GM21717 (cell line): ENCODE results near the gene NAGS.
"Not testable (repeated sequence)": the region's sequence is repeated elsewhere in the genome, so short reads cannot be mapped to it uniquely, and the experiment has no call there.

Experiments
- ATAC-seq: cut with Tn5 transposase; IDR thresholded peaks from one replicate; pipeline ENCODE4 v1.9.1; 2021; ENCODE audit warnings: mild to moderate bottlenecking, moderate library complexity; ENCODE audit not compliant: unreplicated experiment

Gene NAGS

DNA sequence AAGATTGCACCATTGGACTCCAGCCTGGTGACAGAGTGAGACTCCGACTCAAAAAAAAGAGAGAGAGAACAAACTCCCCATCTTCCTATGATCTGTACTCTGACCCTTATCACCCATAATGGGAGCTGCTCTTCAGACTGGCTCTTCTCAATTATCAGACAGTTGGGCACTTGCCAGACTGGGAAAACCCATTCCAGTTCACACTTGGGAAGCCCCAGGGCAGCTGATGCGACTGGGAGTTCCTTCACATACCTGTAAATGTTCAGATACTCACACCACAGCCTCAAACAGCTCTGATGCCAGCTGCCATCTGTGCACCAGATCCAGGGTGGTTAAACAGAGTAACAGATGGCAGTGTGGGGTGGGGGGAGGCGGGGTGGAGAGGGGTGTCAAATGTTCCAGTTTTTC, 34.2 kb downstream of the NAGS start:
- ATAC-seq: no peak

DNA sequence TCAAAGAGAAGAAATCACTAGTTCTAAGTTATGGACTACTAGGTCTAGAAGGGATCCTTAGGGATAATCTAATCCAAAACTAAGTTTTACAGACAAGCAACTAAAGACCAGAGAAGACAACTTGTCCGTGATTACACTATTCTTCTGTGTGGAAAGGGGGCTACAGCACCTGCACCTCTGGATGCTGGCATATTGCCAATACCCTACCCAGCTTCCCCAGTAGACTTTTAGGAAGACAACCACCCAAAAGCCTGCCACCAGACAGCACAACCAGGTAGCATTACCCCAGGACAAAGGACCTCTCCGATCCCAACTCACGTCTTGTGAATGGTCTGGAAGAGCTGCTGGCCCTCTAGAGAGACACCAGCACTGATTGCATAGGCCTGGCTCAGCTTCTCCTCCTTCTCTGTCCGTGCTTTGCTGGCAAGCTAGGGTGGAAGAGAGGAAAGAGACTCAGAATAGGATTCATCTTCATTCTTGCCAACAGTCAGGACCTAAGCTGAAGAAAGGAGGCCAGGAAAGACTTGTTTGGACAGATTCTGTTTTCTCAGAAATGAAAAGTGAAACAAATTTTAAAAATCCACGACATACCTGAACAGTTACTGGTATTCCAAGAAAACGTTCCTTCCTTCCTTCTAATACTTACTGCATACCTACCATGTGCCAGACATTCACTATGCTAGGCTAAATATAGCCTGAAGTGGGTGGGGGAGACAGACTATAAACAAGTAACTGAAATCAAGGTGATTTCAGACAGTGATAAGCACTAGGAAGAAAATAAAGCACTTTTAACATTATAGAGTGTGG, 35.6 kb downstream of the NAGS start:
- ATAC-seq: no peak

DNA sequence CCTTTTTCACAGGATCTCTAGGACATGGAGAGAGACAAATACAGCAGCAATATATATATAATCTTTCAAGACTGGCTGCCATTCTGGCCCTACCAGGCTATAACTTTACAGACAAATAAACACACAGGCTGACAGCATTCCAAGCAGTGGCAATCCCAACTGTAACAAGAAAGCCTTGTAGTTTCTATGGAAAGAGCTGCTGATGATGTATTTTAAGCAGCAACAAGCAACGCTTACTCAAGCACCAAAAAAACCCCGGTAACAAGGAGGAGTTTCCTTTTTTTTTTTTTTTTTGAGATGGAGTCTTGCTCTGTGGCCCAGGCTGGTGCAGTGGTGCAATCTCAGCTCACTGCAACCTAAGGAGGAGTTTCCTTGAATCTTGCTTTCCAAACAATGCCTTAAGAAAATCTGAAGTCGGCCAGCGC, 38.9 kb downstream of the NAGS start:
- ATAC-seq: no peak

DNA sequence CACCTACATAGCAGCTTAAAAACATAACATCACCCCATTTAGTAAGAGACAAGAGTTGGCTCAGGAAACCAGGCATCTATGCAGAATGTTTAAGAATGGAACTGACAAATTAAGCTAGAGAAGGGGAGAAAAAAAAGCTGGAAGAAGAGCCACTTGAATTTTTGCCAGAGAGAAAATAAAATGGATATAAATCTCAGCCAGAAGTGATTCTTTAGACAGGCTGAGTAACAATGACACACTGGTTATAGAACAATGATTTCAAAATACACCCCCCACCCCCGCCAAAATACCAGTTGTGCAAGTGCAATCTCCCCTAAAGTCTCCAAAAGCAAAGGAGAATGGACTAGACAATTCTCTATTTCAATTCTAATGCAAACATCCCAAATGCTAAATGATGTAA, 39.6 kb downstream of the NAGS start:
- no peak for ATAC-seq

DNA sequence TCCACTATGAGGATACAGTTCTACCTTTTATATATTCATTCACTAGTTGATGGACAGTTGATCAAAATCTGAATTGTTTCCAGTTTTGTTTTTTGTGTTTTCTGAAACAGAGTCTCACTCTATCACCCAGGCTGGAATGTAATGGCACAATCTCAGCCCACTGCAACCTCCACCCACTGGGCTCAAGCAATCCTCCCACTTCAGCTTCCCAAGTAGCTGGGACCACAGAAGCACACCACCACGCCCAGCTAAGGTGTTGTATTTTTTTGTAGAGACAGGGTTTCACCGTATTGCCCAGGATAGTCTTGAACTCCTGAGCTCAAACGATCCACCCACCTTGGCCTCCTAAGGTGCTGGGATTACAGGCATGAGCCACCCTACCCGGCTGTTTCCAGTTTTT, 41.1 kb downstream of the NAGS start:
- ATAC-seq: no peak

DNA sequence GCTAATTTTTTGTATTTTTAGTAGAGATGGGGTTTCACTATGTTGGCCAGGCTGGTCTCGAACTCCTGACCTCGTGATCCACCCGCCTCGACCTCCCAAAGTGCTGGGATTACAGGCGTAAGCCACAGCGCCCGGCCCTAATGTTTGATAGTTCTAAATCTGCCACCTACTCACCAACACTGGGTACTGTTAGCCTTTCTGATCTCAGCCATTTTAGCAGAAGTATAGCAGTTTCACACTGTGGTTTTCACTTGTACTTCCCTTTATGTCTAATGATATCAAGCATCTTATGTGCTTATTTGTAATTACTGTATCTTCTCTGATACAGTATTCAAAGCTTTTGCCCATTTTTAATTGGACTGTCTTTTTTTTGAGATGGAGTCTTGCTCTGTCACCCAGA, 42.5 kb downstream of the NAGS start:
- ATAC-seq: not testable (repeated sequence)

DNA sequence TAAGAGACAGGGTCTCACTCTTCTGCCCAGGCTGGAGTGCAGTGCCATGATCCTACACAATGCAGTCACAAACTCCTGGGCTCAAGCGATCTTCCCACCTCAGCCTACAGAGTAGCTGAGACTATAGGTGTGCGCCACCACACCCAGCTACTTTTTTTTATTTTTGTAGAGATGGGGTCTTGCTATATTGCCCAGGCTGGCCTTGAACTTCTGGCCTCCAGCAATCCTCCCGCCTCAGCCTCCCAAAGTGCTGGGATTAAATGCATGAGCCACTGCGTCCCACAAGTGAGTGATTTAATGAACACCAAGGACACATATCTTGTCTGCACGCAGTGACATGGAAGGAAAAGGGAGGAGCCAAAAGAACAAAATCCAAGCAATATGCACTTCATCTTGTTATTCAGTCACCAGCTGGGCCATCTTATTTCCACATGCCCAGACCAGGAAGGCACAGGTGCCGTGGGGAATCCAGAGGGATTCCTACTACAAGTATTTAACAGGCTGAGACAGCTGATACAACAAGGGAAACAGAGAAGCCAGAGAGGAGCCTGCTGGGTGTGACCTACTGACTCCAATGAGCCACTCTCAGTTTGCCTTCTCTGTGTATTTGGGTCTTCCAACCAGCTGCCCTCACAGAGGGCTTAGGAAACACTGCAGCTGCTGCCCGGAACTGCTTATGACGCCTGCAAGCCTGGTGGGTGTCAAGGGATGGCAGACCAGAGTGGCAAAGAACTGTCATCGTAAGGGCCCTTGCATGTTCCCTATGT, 45.1 kb downstream of the NAGS start:
- ATAC-seq: no peak

DNA sequence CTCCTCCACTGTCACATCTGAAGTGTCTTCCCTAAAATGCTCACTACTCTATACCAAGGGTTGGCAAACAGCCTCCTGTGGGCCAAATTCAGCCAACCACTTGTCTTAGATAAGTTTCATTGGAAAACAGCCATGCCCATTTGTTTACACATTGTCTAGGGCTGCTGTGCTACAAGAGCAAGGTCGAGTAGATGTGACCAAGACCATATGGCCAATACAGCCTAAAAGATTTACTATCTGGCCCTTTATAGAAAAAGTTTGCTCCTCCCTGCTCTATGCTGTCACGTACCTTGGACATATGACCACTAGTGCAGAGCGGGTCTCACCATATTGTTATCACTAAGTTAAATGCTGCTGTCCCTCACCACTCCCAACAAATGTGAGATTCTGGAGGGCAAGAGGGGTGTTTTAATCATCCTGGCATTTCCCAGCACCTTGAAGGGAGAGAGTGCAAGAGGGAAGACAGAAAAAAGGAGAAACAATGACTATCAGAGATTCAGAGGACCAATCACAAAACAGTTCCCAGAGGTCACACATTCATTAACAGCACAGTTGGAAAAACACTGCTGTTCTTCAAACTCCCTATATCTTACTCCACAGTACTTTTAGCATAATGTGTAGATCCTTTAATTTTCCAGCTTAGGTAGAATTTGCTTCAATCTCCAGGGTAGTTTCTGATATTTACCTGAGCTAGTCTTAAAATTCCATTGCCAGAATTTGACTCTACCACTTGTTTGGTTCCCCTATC, 48.9 kb downstream of the NAGS start:
- ATAC-seq: no peak
